Activated CD4-positive, alpha-beta memory T cell treated with anti-CD3 and anti-CD28 coated beads, Interleukin-2, amount 10 ng/mL, durations not matched to agents 7 days and 5 days (primary cell): ENCODE data around the gene ACP6. TPM values are rescaled to one million over a fixed set of nuclear protein-coding genes. Genes with fewer than 3 reads are reported as not detected.

ENCODE experiments used
- CTCF ChIA-PET: fragments of 350-600 bp; sonication (Branson Sonifier 250); formaldehyde crosslinking; loops from one replicate; lab custom pipeline; 2021; ENCODE audit warnings: antibody characterized with exemption, inconsistent platforms; lab: Charles Lee
- POLR2A ChIA-PET: fragments of 350-600 bp; sonication (Branson Sonifier 250); formaldehyde crosslinking; loops from one replicate; lab custom pipeline; 2021; ENCODE audit warnings: antibody characterized with exemption; lab: Charles Lee
- DNase-seq: peaks from one replicate; pipeline ENCODE4 v3.0.0-alpha.2; 2020
- H3K27ac Mint-ChIP-seq: one replicate; pipeline ENCODE4 v1.8.0; 2021; ENCODE audit warnings: mild to moderate bottlenecking, mixed read lengths
- H3K27me3 Mint-ChIP-seq: one replicate; pipeline ENCODE4 v1.8.0; 2021; ENCODE audit warnings: mixed read lengths
- H3K36me3 Mint-ChIP-seq: one replicate; pipeline ENCODE4 v1.8.0; 2021; ENCODE audit warnings: low read depth, mixed read lengths
- H3K4me1 Mint-ChIP-seq: one replicate; pipeline ENCODE4 v1.8.0; 2021; ENCODE audit warnings: mixed read lengths
- H3K4me3 Mint-ChIP-seq: one replicate; pipeline ENCODE4 v1.8.0; 2021; ENCODE audit warnings: mild to moderate bottlenecking, mixed read lengths
- H3K9me3 Mint-ChIP-seq: one replicate; pipeline ENCODE4 v1.8.0; 2021; ENCODE audit warnings: mixed read lengths
- total RNA-seq, 2 experiments: library from RNA; stranded (reverse); gene quantifications; one replicate each; pipeline ENCODE4 v1.2.3, GENCODE V29; 2021

ACP6 gene
- total RNA-seq, 2 experiments from 2014 or later, result 17.8 to 21.0 TPM

DNA sequence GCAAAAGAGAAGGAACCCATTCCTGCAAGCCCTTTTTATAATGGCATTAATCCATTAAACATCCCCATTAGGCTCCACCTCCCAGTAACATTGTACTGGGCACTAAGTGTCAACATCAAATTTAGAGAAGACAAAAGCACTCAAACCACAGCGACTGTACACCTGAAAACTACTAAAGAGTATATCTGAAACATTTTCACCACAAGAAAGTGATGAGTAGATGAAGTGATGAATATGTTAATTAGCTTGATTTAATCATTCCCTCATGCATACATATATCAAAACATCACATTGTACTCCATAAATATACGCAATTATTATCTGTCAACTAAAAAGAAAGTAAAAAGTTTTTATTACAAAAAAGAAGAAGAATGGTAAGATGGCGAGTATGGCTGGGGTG lies 26.4 kb downstream of the ACP6 start:
- H3K27ac Mint-ChIP-seq, result no peak overlapping the region
- no peak overlapping the region for H3K4me3 Mint-ChIP-seq
- ChIA-PET POLR2A (interaction anchor here (1.2 kb wide), 1 partner anchor 26 kb away, joined by 3 read pairs; no protein-coding TSS in a partner anchor), CTCF (interaction anchor here (0.6 to 1.3 kb wide), 3 partner anchors 16 to 99 kb away, joined by 3 to 4 read pairs (median 3); partner anchors contain the start of gene ACP6)
- H3K36me3 Mint-ChIP-seq, result peaks cover 34% of the 10 kb centered on the region
- H3K4me1 Mint-ChIP-seq, result peaks cover 85% of the 10 kb centered on the region
- no peaks in the 10 kb centered on the region for H3K27me3 Mint-ChIP-seq
- H3K9me3 Mint-ChIP-seq, result no peaks in the 10 kb centered on the region
- DNase-seq, result no peak

DNA sequence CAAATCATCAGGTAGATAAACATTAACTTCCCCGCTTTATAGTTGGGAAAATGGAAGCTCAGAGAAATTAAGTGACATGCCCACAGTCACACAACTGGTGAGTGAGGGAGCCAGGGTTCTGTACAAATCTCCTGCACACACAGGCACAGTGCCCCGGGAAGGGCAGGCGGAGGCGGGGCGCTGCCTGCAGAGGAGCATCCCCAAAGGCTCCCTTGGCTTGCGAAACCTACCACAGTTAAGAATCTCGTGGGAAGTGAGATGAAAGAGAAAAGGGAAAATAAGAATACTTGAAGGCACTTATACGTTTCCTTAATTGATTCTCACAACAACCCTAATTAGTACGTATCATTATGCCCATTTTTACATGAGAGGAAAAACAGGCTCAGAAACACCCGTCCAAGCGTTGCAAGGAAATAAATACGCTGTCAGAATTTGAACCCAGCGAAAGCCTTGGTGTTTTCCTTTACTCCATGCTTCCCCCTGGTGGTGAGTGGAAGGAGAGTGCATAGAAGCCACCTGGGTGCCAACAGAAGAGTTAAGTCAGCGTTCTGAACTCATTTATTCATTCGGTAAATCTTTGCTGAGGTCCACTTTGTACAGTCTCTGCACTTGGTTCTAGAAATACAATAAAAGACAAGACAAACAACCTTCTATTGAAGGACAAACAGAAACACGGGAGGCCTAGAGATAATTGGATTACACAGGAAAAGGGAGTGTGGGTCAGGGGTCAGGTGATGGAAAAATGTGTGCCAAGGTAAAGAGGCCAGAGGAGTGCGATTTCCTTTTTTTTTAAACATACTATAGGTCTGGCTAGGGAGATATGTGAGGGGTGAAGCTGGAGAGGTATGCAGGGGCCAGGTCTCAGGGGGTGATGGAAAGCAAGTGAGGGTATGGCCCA lies 28.4 kb downstream of the ACP6 start:
- H3K4me3 Mint-ChIP-seq, result no peak overlapping the region
- ChIA-PET POLR2A (interaction anchor here (0.9 kb wide), 1 partner anchor 124 kb away, joined by 3 read pairs; no protein-coding TSS in a partner anchor), CTCF (interaction anchor here (0.6 to 1.9 kb wide), 16 partner anchors 9 to 251 kb away, joined by 3 to 12 read pairs (median 4); no protein-coding TSS in a partner anchor)
- H3K27me3 Mint-ChIP-seq, result no peaks in the 10 kb centered on the region
- H3K27ac Mint-ChIP-seq, result no peak overlapping the region
- peaks cover 33% of the 10 kb centered on the region for H3K36me3 Mint-ChIP-seq
- no peaks in the 10 kb centered on the region for H3K9me3 Mint-ChIP-seq
- DNase-seq, result peak; percentile 60
- peaks cover 68% of the 10 kb centered on the region for H3K4me1 Mint-ChIP-seq

DNA sequence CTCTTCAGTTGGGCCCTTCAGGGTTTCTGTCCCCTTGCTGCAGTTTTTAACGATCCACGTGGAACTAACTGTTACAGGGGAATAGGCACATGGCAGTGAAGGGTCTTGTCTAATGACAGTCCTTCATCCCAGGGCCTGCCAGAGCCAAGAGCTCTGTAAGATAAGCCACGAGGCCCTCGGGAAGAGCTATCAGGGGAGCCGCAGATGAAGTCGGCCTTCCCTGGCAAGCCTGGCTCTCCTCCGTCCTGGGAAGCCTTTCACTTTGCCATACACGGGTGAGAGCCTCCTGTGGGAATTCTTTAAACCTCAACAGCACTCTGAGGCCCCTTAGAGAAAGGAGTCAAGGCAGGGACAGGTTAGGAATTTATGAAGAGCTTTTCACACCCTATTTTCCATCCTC lies 29.0 kb downstream of the ACP6 start:
- peaks cover 61% of the 10 kb centered on the region for H3K4me1 Mint-ChIP-seq
- ChIA-PET POLR2A (interaction anchor here (0.9 kb wide), 1 partner anchor 123 kb away, joined by 3 read pairs; no protein-coding TSS in a partner anchor), CTCF (interaction anchor here (0.6 to 1.9 kb wide), 17 partner anchors 9 to 252 kb away, joined by 3 to 12 read pairs (median 4); no protein-coding TSS in a partner anchor)
- H3K4me3 Mint-ChIP-seq, result no peak overlapping the region
- no peak for DNase-seq
- H3K27me3 Mint-ChIP-seq, result no peaks in the 10 kb centered on the region
- peaks cover 29% of the 10 kb centered on the region for H3K36me3 Mint-ChIP-seq
- H3K27ac Mint-ChIP-seq, result no peak overlapping the region
- H3K9me3 Mint-ChIP-seq, result no peaks in the 10 kb centered on the region

DNA sequence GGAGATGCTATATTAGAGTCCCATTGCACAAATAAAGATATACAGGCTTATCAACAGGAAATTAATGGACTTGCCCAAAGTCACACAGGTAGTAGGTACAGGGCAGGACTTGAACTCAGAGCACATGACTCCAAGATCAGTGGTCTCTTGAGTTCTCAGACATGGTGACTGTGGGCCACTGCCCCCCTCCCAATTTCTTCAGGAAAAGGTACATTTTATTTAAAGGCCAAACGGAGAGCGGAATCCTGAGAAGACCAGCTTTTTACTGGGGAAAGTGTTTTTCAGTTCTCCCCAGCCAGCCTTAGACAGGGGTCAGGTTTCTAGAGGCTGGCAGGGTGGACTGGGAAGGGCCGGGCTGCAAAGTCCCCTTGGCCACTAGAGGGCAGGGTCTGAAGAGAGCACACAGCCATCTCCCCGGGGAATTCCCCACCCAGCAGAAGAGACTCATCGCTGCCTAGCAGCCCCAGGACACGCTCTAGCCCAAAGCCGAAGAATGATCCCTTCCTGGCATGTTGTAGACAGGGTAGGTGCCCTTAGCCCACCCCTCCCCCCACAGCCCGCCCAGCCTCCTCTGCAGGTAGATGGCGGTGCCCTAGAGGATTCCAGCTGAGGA lies 29.7 kb downstream of the ACP6 start:
- no peak overlapping the region for H3K4me3 Mint-ChIP-seq
- CTCF ChIA-PET, result interaction anchor here (0.9 to 1.9 kb wide), 15 partner anchors 8 to 252 kb away, joined by 3 to 12 read pairs (median 4); partner anchors contain the start of gene BCL9
- peaks cover 34% of the 10 kb centered on the region for H3K36me3 Mint-ChIP-seq
- DNase-seq, result peak; percentile 82
- POLR2A ChIA-PET, result interaction anchor here (0.9 kb wide), 1 partner anchor 123 kb away, joined by 3 read pairs; no protein-coding TSS in a partner anchor
- H3K27ac Mint-ChIP-seq, result no peak overlapping the region
- no peaks in the 10 kb centered on the region for H3K9me3 Mint-ChIP-seq
- peaks cover 61% of the 10 kb centered on the region for H3K4me1 Mint-ChIP-seq
- no peaks in the 10 kb centered on the region for H3K27me3 Mint-ChIP-seq

DNA sequence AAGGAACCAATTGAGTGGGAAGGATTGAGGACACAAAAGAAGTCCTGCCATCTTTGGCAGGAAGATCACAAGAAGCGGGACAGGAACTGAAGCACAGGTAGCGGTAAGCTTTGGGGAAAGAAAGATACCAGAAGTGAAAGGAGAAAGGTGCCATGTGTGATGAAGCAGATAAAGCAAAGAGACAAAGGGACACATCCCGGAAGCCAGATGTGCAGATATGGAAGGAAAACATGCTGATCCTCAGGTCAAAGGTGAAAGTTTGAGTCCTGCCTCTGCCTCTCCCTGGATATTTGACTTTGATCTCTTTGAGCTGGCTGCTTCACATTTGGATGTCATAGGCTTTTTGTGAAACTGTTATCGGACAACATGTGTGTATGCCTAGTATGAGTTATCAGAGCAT lies 34.0 kb downstream of the ACP6 start:
- H3K27ac Mint-ChIP-seq, result no peak overlapping the region
- POLR2A ChIA-PET, result no interaction called here
- CTCF ChIA-PET, result interaction anchor here (2.2 kb wide), 1 partner anchor 9 kb away, joined by 7 read pairs; no protein-coding TSS in a partner anchor

DNA sequence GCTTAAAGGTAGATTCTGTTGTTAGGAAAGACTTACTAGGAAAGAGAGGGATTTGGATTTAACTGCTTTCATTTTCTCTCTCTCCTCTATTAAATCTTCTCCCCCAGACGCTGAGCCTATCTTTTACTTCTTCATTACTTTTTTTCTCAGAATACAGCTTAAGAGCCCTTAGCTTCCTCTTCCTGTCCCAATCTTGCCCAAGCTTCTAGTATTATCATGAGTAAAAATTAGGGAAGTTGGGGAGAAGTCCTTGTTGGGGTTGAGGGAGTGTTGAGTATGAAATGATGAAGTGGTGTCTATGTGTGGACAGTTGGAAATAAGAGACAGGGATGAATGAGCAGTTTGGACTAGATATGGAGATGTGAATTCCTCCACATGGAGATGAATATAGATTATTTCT lies 35.0 kb downstream of the ACP6 start:
- H3K4me3 Mint-ChIP-seq, result no peak overlapping the region
- POLR2A ChIA-PET, result no interaction called here

More for the DNA sequence above, 34.0 kb downstream of the ACP6 start:
- no peak for DNase-seq
- H3K27me3 Mint-ChIP-seq, result no peaks in the 10 kb centered on the region
- H3K36me3 Mint-ChIP-seq, result peaks cover 17% of the 10 kb centered on the region
- H3K9me3 Mint-ChIP-seq, result no peaks in the 10 kb centered on the region
- H3K4me1 Mint-ChIP-seq, result peaks cover 33% of the 10 kb centered on the region
- no peak overlapping the region for H3K4me3 Mint-ChIP-seq

DNA sequence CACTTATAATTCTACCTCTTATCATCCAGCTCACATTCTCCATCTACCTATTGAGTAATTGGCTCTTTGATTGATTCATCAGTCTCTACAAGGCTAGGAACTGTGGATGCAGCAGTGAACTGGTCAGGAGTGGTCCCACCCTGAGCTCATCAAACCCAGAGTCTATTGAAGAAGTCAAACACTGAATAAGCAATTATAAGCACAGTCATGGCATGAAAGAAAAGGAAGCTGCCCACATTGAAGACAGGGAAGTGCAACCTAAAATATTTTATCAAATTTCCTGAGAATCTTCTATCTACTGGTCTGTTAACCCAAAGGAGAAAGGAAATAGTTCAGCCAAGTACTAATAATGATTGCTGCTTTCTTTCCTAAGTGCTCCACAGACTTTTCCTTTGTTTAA lies 35.7 kb downstream of the ACP6 start:
- no peak overlapping the region for H3K27ac Mint-ChIP-seq
- peaks cover 36% of the 10 kb centered on the region for H3K4me1 Mint-ChIP-seq
- no peaks in the 10 kb centered on the region for H3K9me3 Mint-ChIP-seq
- H3K36me3 Mint-ChIP-seq, result peaks cover 22% of the 10 kb centered on the region
- no peak for DNase-seq
- H3K27me3 Mint-ChIP-seq, result no peaks in the 10 kb centered on the region
- H3K4me3 Mint-ChIP-seq, result no peak overlapping the region
- POLR2A ChIA-PET, result no interaction called here
- CTCF ChIA-PET, result interaction anchor here (1.1 to 1.4 kb wide), 2 partner anchors 258 to 361 kb away, joined by 3 read pairs; no protein-coding TSS in a partner anchor

More for the DNA sequence above, 35.0 kb downstream of the ACP6 start:
- Mint-ChIP-seq H3K4me1 (peaks cover 32% of the 10 kb centered on the region), H3K9me3 (no peaks in the 10 kb centered on the region), H3K36me3 (peaks cover 20% of the 10 kb centered on the region), H3K27me3 (no peaks in the 10 kb centered on the region), H3K27ac (no peak overlapping the region)
- DNase-seq, result no peak
- CTCF ChIA-PET, result interaction anchor here (1.1 to 1.4 kb wide), 2 partner anchors 257 to 361 kb away, joined by 3 read pairs; no protein-coding TSS in a partner anchor

DNA sequence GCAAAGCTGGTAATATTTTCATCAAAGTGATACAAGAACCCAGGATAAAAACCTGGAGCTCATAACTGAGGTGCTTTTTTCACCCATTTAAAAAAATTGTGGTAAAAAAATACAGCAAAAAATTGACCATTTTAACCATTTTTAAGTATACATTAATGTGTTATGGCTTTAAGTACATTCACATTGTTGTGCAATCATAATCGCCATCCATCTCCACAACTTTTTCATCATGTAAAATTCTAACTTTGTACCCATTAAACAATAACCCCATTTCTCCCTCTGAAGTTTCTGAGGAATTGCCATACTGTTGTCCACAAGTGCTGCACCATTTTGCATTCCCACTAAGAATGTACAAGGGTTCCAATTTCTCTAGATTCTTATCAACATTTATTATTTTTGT lies 36.6 kb downstream of the ACP6 start:
- CTCF ChIA-PET, result interaction anchor here (0.9 to 1.7 kb wide), 2 partner anchors 8 to 16 kb away, joined by 3 to 5 read pairs; no protein-coding TSS in a partner anchor
- peaks cover 41% of the 10 kb centered on the region for H3K4me1 Mint-ChIP-seq
- POLR2A ChIA-PET, result no interaction called here
- H3K27ac Mint-ChIP-seq, result no peak overlapping the region
- H3K4me3 Mint-ChIP-seq, result no peak overlapping the region
- peaks cover 22% of the 10 kb centered on the region for H3K36me3 Mint-ChIP-seq
- H3K9me3 Mint-ChIP-seq, result no peaks in the 10 kb centered on the region
- no peak for DNase-seq
- no peaks in the 10 kb centered on the region for H3K27me3 Mint-ChIP-seq

DNA sequence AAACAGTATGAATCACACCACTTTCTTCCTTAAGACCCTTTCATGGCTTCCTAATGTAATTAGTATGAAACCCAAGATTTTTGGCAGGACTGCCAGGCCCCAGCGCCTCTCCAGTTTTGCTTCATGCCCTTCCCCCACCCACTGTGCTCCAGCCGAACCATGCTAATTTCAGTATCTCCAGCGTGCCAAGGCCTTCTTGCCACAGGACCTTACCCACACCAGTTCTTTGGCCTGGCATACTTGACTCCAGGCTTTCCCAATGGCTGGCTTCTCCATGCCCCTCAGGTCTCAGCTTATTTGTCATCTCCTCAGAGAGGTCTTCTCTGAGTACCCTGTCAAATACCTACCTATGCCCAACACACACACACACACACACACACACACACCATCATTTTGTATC lies 38.5 kb downstream of the ACP6 start:
- Mint-ChIP-seq H3K4me3 (no peak overlapping the region), H3K27ac (no peak overlapping the region), H3K4me1 (peaks cover 55% of the 10 kb centered on the region), H3K9me3 (no peaks in the 10 kb centered on the region), H3K36me3 (peaks cover 19% of the 10 kb centered on the region), H3K27me3 (no peaks in the 10 kb centered on the region)
- no peak for DNase-seq
- ChIA-PET POLR2A (interaction anchor here (1.3 kb wide), 1 partner anchor 14 kb away, joined by 4 read pairs; no protein-coding TSS in a partner anchor), CTCF (interaction anchor here (1.7 kb wide), 1 partner anchor 10 kb away, joined by 5 read pairs; no protein-coding TSS in a partner anchor)

DNA sequence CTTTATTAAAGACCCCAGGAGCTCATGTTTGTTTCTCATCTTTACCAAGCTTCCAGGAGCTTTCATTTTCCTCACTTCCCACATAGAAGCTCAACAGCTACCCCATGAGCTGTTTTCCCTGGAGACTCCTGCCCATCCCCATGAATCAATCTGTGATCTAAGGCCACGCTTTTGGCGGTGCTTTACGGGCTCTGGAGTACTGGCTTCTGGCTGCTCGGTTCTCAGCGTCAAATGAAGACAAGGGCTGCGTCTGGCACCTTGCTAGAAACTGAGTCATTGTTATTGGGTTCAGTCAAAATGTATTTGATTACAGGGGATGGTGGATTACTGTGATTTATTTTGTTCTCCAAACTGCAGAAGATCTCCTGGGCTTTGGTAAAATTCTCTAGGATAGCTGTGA lies 39.9 kb downstream of the ACP6 start:
- Mint-ChIP-seq H3K9me3 (no peaks in the 10 kb centered on the region), H3K4me1 (peaks cover 48% of the 10 kb centered on the region), H3K4me3 (no peak overlapping the region), H3K27ac (no peak overlapping the region), H3K27me3 (no peaks in the 10 kb centered on the region), H3K36me3 (peaks cover 12% of the 10 kb centered on the region)
- DNase-seq, result no peak
- ChIA-PET POLR2A (interaction anchor here (0.7 to 1.1 kb wide), 3 partner anchors 15 to 40 kb away, joined by 3 read pairs; partner anchors contain the start of gene ACP6), CTCF (interaction anchor here (0.8 to 1.5 kb wide), 6 partner anchors 9 to 262 kb away, joined by 3 to 4 read pairs (median 3); partner anchors contain the start of gene ACP6)

DNA sequence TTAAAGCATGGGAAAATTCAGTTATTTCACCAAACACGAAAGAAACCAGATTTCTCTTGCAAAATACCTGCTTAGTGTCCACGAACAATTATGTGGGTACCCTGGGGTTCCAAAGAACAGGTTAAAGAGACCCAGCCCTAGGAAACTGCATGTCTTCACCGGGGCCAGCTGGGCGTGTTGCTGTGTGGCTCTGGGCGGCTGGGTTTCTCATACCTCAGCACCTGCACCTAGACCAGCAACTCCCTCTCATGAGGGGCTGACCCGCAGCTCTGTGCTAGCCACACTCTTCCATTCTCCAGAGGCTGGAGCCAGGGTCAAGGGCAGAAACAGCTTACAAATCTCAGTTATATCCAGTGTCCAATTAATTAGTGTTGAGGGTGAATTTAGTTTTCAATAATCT lies 40.3 kb downstream of the ACP6 start:
- no peaks in the 10 kb centered on the region for H3K9me3 Mint-ChIP-seq
- H3K27me3 Mint-ChIP-seq, result no peaks in the 10 kb centered on the region
- peaks cover 47% of the 10 kb centered on the region for H3K4me1 Mint-ChIP-seq
- H3K27ac Mint-ChIP-seq, result no peak overlapping the region
- POLR2A ChIA-PET, result interaction anchor here (0.7 to 1.2 kb wide), 5 partner anchors 12 to 40 kb away, joined by 3 to 4 read pairs (median 3); partner anchors contain the start of gene ACP6
- CTCF ChIA-PET, result interaction anchor here (0.8 to 1.5 kb wide), 6 partner anchors 9 to 263 kb away, joined by 3 to 4 read pairs (median 3); partner anchors contain the start of gene ACP6
- DNase-seq, result no peak
- peaks cover 13% of the 10 kb centered on the region for H3K36me3 Mint-ChIP-seq
- H3K4me3 Mint-ChIP-seq, result no peak overlapping the region

DNA sequence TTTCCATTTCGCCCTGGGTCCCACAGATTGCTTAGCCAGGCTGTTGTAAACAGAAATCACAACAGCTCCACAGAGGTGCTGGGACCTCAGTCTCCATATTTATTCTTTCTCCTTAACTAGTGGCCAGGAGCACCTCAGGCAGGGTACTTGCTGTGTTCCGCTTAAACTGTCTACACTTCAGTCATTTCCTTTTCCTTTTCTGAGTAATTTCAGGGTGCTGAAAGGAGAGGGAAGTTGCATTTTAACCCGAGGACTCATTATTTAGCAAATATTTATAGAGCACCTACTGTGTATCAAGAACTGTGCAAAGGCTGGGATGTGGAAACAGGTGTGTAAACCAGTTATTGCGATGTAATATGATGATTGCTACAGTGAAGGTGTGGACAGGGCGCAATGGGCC lies 41.9 kb downstream of the ACP6 start:
- CTCF ChIA-PET, result interaction anchor here (1.5 to 3.0 kb wide), 5 partner anchors 10 to 264 kb away, joined by 3 to 18 read pairs (median 6); no protein-coding TSS in a partner anchor
- Mint-ChIP-seq H3K4me1 (peaks cover 46% of the 10 kb centered on the region), H3K27ac (peak overlapping the region; percentile 63), H3K9me3 (no peaks in the 10 kb centered on the region), H3K4me3 (peak overlapping the region; percentile 13), H3K27me3 (no peaks in the 10 kb centered on the region), H3K36me3 (peaks cover 14% of the 10 kb centered on the region)
- DNase-seq, result no peak
- POLR2A ChIA-PET, result interaction anchor here (1.0 to 1.8 kb wide), 2 partner anchors 11 to 20 kb away, joined by 3 to 5 read pairs; no protein-coding TSS in a partner anchor
